SH-SY5Y (cell line): ENCODE results near the gene INS.

Experiments used
- GATA2 ChIP-seq: IDR thresholded peaks from 2 replicates; pipeline ENCODE4 v1.6.1; 2011; ENCODE audit warnings: mild to moderate bottlenecking, low read depth, low read length
- GATA3 ChIP-seq: IDR thresholded peaks from 2 replicates; pipeline ENCODE4 v1.6.1; 2011; ENCODE audit warnings: low read depth, mild to moderate bottlenecking, low read length, moderate library complexity

DNA sequence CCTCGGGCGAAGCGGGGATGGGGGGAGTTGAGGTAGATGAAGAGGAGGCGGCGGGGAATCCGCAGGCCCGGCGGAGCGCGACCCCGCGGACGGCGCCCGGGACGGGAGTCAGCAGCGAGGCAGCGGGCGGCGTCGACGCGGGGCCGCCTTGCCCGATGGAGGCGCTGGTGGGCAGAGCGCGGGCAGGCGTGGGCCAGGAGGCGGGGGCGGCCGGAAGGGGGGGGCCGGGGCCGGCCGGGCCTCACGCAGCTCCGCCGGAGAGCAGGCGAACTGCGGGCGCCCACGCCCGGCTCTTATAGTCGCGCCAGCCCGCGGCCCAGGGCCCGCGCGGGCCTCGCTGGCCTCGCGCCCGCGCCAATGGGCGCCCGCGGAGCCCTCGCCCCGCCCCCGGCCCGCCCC is 21.9 kb downstream of the INS start, which contains the start of gene IGF2:
- TF ChIP-seq GATA2, result no peak
- TF ChIP-seq GATA3, result no peak
